Measurements from ENCODE around the gene POLR1A.

GRCh38 chr2:86105969-86106945 is 571 bp upstream of the POLR1A start, which contains the start of gene PTCD3:
- TF ChIP-seq EZH2 (IDR thresholded peaks at IDR 0.05; ENCODE audit: borderline replicate concordance) = no peak
- TF ChIP-seq, protein P1, sequence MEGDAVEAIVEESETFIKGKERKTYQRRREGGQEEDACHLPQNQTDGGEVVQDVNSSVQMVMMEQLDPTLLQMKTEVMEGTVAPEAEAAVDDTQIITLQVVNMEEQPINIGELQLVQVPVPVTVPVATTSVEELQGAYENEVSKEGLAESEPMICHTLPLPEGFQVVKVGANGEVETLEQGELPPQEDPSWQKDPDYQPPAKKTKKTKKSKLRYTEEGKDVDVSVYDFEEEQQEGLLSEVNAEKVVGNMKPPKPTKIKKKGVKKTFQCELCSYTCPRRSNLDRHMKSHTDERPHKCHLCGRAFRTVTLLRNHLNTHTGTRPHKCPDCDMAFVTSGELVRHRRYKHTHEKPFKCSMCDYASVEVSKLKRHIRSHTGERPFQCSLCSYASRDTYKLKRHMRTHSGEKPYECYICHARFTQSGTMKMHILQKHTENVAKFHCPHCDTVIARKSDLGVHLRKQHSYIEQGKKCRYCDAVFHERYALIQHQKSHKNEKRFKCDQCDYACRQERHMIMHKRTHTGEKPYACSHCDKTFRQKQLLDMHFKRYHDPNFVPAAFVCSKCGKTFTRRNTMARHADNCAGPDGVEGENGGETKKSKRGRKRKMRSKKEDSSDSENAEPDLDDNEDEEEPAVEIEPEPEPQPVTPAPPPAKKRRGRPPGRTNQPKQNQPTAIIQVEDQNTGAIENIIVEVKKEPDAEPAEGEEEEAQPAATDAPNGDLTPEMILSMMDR (IDR thresholded peaks at IDR 0.05; ENCODE audit: poor library complexity) = no peak
